B cell (primary cell): ENCODE measurements around the gene PPP1R7. TPM values are rescaled to one million over a fixed set of nuclear protein-coding genes. Genes with fewer than 3 reads are reported as not detected.
A peak's percentile ranks its signal among the peaks of the same experiment; 100 is the strongest.

Experiments
- ATAC-seq: fragments of 200-7000 bp; cut with Tn5 transposase; one replicate; pipeline ENCODE4 v1.10.0; 2021; ENCODE audit warnings: low read depth, mild to moderate bottlenecking, moderate number of reproducible peaks, moderate library complexity
- CTCF ChIA-PET: fragments of 350-600 bp; sonication (Branson Sonifier 250); formaldehyde crosslinking; loops from one replicate; lab custom pipeline; 2021; ENCODE audit warnings: antibody characterized with exemption, inconsistent platforms; lab: Charles Lee
- POLR2A ChIA-PET: fragments of 350-600 bp; sonication (Branson Sonifier 250); formaldehyde crosslinking; loops from one replicate; lab custom pipeline; 2021; ENCODE audit warnings: antibody characterized with exemption; lab: Charles Lee
- DNase-seq: peaks from one replicate; pipeline ENCODE4 v3.0.0; 2013
- H2AFZ ChIP-seq: 2 replicates; pipeline ENCODE4 v1.6.1; 2012; ENCODE audit warnings: mild to moderate bottlenecking, low read depth, low read length; ENCODE audit not compliant: insufficient read depth, poor library complexity, severe bottlenecking
- H3K27ac ChIP-seq, 2 donors: 1 replicate in 1 of 2; 2 replicates in 1 of 2; pipeline ENCODE4 v1.5.1; 2012 to 2013; ENCODE audit warnings: low read length in 2 of 2, mild to moderate bottlenecking in 2 of 2, moderate library complexity in 1 of 2
- H3K27me3 ChIP-seq, 4 experiments: fragments of 200-600 bp in 1 of 4; sonication (generic) in 1 of 4; replicated peaks in 1 of 4; 1 replicate in 2 of 4; 2 replicates in 2 of 4; pipeline versions ENCODE4 v1.6.1 to v1.7.0; 2013 to 2016; ENCODE audit warnings: low read length in 3 of 4, mild to moderate bottlenecking in 2 of 4, mixed read lengths in 1 of 4, moderate library complexity in 1 of 4; ENCODE audit not compliant: insufficient read depth in 4 of 4, control insufficient read depth in 3 of 4; ENCODE audit errors: control extremely low read depth in 1 of 4
- H3K36me3 ChIP-seq, 2 experiments: replicated peaks in 1 of 2; 1 replicate in 1 of 2; 2 replicates in 1 of 2; pipeline versions ENCODE4 v1.6.1 to v1.7.1; 2013; ENCODE audit warnings: low read length in 1 of 2; ENCODE audit not compliant: insufficient read depth in 2 of 2, control insufficient read depth in 1 of 2; ENCODE audit errors: control extremely low read depth in 1 of 2, extremely low read depth in 1 of 2
- H3K4me1 ChIP-seq, 2 donors: fragments of 200-600 bp in 1 of 2; sonication (generic) in 1 of 2; 1 replicate in 1 of 2; 2 replicates in 1 of 2; pipeline versions ENCODE4 v1.5.1 to v1.6.1; 2013 to 2017; ENCODE audit warnings: low read length in 2 of 2; ENCODE audit not compliant: control insufficient read depth in 2 of 2, insufficient read depth in 2 of 2
- H3K4me2 ChIP-seq: replicated peaks from 2 replicates; pipeline ENCODE3; 2012; ENCODE audit warnings: mild to moderate bottlenecking, low read depth, low read length; ENCODE audit not compliant: poor library complexity, severe bottlenecking
- H3K4me3 ChIP-seq, 5 experiments: fragments of 200-600 bp in 1 of 5; sonication (generic) in 1 of 5; 1 replicate in 3 of 5; 2 replicates in 2 of 5; pipeline versions ENCODE4 v1.5.1 to v1.7.0; 2011 to 2016; ENCODE audit warnings: low read length in 4 of 5, mild to moderate bottlenecking in 4 of 5, low read depth in 2 of 5, control low read depth in 1 of 5, moderate library complexity in 1 of 5; ENCODE audit not compliant: insufficient read depth in 1 of 5; ENCODE audit errors: control extremely low read depth in 1 of 5, extremely low read depth in 1 of 5
- H3K79me2 ChIP-seq: fragments of 200-600 bp; sonication (generic); one replicate; pipeline ENCODE4 v1.6.0; 2016; ENCODE audit warnings: low read length; ENCODE audit not compliant: control insufficient read depth, insufficient read depth
- H3K9ac ChIP-seq: fragments of 200-600 bp; sonication (generic); 2 replicates; pipeline ENCODE4 v1.6.1; 2017; ENCODE audit warnings: mild to moderate bottlenecking, low read length, moderate library complexity
- H3K9me3 ChIP-seq, 3 donors: one replicate each; pipeline versions ENCODE4 v1.6.1 to v1.7.1; 2013; ENCODE audit warnings: low read length in 2 of 3; ENCODE audit not compliant: control insufficient read depth in 2 of 3, insufficient read depth in 1 of 3; ENCODE audit errors: control extremely low read depth in 1 of 3
- H4K20me1 ChIP-seq: 2 replicates; pipeline ENCODE4 v1.6.0; 2012; ENCODE audit warnings: mild to moderate bottlenecking, low read length; ENCODE audit not compliant: insufficient read depth, control insufficient read depth, poor library complexity, severe bottlenecking
- H3K27ac Mint-ChIP-seq: one replicate; pipeline ENCODE4 v1.8.0; 2021; ENCODE audit warnings: mixed read lengths
- H3K27me3 Mint-ChIP-seq: one replicate; pipeline ENCODE4 v1.8.0; 2021; ENCODE audit warnings: mixed read lengths
- H3K4me1 Mint-ChIP-seq: one replicate; pipeline ENCODE4 v1.8.0; 2021; ENCODE audit warnings: mixed read lengths
- H3K4me3 Mint-ChIP-seq: one replicate; pipeline ENCODE4 v1.8.0; 2021; ENCODE audit warnings: mixed read lengths
- H3K9me3 Mint-ChIP-seq: one replicate; pipeline ENCODE4 v1.8.0; 2022; ENCODE audit warnings: mixed read lengths; ENCODE audit not compliant: insufficient read depth
- EZH2 ChIP-seq: IDR thresholded peaks from 2 replicates; pipeline ENCODE4 v1.6.1; 2012; ENCODE audit warnings: borderline replicate concordance, low read depth, mild to moderate bottlenecking, moderate library complexity, low read length; ENCODE audit not compliant: insufficient read depth, poor library complexity, severe bottlenecking
- WGBS: methylation state at CpG from one replicate; pipeline ENCODE4 v1.1.5; 2013; ENCODE audit warnings: missing lambda C conversion rate; ENCODE audit not compliant: insufficient coverage; 5-methylcytosine and 5-hydroxymethylcytosine counted together
- intact Hi-C: fragments of 100-400 bp; cut with micrococcal nuclease; formaldehyde crosslinking; loops from one replicate; pipeline ENCODE4 v1.10.0; 2022
- polyA plus RNA-seq: library from polyadenylated mRNA; depleted of rRNA; stranded (reverse); fragments of >200 nt; gene quantifications from 2 replicates; pipeline ENCODE4 v1.2.3, GENCODE V29; 2012
- total RNA-seq, 2 donors: library from RNA; stranded (reverse); fragments of 120-200 nt in 1 of 2; gene quantifications; 1 replicate in 1 of 2; 2 replicates in 1 of 2; pipeline versions ENCODE4 v1.2.3 to v1.2.4, GENCODE V29; 2013 to 2022
- TF ChIP-seq, protein P1 (sequence below): fragments of 200-600 bp; IDR thresholded peaks from one replicate; pipeline ENCODE4 v1.8.0; 2022; ENCODE audit warnings: antibody characterized with exemption, mild to moderate bottlenecking

PPP1R7 gene
- total and polyA plus RNA-seq, 2 donors (not counting 1 experiment from before 2014, with no cell fraction given) = 37.7 to 50.9 TPM

- TF ChIP-seq EZH2 = no peak
- TF ChIP-seq, protein P1, sequence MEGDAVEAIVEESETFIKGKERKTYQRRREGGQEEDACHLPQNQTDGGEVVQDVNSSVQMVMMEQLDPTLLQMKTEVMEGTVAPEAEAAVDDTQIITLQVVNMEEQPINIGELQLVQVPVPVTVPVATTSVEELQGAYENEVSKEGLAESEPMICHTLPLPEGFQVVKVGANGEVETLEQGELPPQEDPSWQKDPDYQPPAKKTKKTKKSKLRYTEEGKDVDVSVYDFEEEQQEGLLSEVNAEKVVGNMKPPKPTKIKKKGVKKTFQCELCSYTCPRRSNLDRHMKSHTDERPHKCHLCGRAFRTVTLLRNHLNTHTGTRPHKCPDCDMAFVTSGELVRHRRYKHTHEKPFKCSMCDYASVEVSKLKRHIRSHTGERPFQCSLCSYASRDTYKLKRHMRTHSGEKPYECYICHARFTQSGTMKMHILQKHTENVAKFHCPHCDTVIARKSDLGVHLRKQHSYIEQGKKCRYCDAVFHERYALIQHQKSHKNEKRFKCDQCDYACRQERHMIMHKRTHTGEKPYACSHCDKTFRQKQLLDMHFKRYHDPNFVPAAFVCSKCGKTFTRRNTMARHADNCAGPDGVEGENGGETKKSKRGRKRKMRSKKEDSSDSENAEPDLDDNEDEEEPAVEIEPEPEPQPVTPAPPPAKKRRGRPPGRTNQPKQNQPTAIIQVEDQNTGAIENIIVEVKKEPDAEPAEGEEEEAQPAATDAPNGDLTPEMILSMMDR = no peak
- Histone ChIP-seq H3K36me3 (peaks cover 0 to 29% of the 10 kb centered on the region in 2 experiments), H3K4me2 (peak overlapping the region; percentile 53), H4K20me1 (no peaks in the 10 kb centered on the region), H3K79me2 (peaks cover 2% of the 10 kb centered on the region), H3K9me3 (peaks cover 0 to 6% (median 0%) of the 10 kb centered on the region in 3 donors), H3K4me1 (peaks cover 35 to 59% of the 10 kb centered on the region in 2 donors), H3K9ac (peak overlapping the region; percentile 30), H3K4me3 (peak overlapping the region in 1 of 5 experiments; percentile 3), H2AFZ (peak overlapping the region; percentile 53), H3K27me3 (no peaks in the 10 kb centered on the region), H3K27ac (peak overlapping the region; percentile 89 to 95)
- Mint-ChIP-seq H3K9me3 (no peaks in the 10 kb centered on the region), H3K27ac (peak overlapping the region; percentile 97), H3K27me3 (no peaks in the 10 kb centered on the region), H3K4me3 (peak overlapping the region; percentile 74), H3K4me1 (peaks cover 53% of the 10 kb centered on the region)
- ChIA-PET CTCF (interaction anchor here (0.6 to 3.3 kb wide), 4 partner anchors 10 to 39 kb away, joined by 4 to 20 read pairs (median 10); partner anchors contain the start of genes MTERF4, PASK and PPP1R7), POLR2A (interaction anchor here (0.8 to 2.6 kb wide), 7 partner anchors 10 to 41 kb away, joined by 3 to 29 read pairs (median 8); partner anchors contain the start of genes MTERF4, PASK and PPP1R7)
- peak; percentile 79 for ATAC-seq
- intact Hi-C loops = loop anchor here (1.0 to 2.0 kb wide), 4 partner anchors 9 to 76 kb away; partner anchors contain the start of genes MTERF4 and PASK
- 52% methylated on average over 17 of the region's 19 CpGs for WGBS
- peak; percentile 88 for DNase-seq
Measured at GRCh38 chr2:241110607-241111439, 39.4 kb upstream of the PPP1R7 start.
